HepG2 (cell line): ENCODE data around the gene NR2F6. TPM values are rescaled to one million over a fixed set of nuclear protein-coding genes. Genes with fewer than 3 reads are reported as not detected.
"Not testable (repeated sequence)": the region's sequence is repeated elsewhere in the genome, so short reads cannot be mapped to it uniquely, and the experiment has no call there.

Source experiments
- ATAC-seq: fragments of 200-7000 bp; cut with Tn5 transposase; 3 replicates; pipeline ENCODE4 v1.9.1; 2020; ENCODE audit warnings: mild to moderate bottlenecking, moderate library complexity
- BruUV-seq: library from RNA; stranded (reverse); fragments of 400-500 nt; replicated peaks from 2 replicates; lab custom pipeline; 2021; lab: Mats Ljungman, UMichigan
- CTCF ChIA-PET: fragments of 300-600 bp; formaldehyde crosslinking; extraction: SDS; loops from one replicate; lab custom pipeline; 2021; ENCODE audit warnings: low total read pairs, inconsistent platforms, low intra/inter-chr PET ratio; lab: Yijun Ruan, JAX
- POLR2A ChIA-PET: fragments of 350-600 bp; sonication (Branson Sonifier 250); formaldehyde crosslinking; loops from one replicate; lab custom pipeline; 2020; ENCODE audit warnings: antibody characterized with exemption, inconsistent platforms; lab: Yijun Ruan, JAX
- DNase-seq: peaks from one replicate; pipeline ENCODE4 v3.0.0-alpha.2; 2015; ENCODE audit warnings: low spot score
- FAIRE-seq: peaks from 3 replicates; lab custom pipeline; 2011; peaks lifted over from hg19 to GRCh38; lab: Jason Lieb, UNC
- H2AFZ ChIP-seq: one replicate; pipeline ENCODE4 v1.6.1; 2011; ENCODE audit warnings: low read length, inconsistent platforms
- H3K27ac ChIP-seq: fragments of 300-600 bp; 3 replicates; pipeline ENCODE4 v1.8.0; 2011; ENCODE audit warnings: mixed run types, mild to moderate bottlenecking, mixed read lengths, low read length, inconsistent platforms; ENCODE audit not compliant: insufficient read depth; ENCODE audit errors: extremely low read length
- H3K27me3 ChIP-seq, 2 experiments: fragments of 200-600 bp in 1 of 2; 2 replicates in 1 of 2; 3 replicates in 1 of 2; pipeline versions ENCODE4 v1.6.0 to v1.8.0; 2011; ENCODE audit warnings: low read length in 2 of 2, mild to moderate bottlenecking in 2 of 2, moderate library complexity in 2 of 2, inconsistent platforms in 1 of 2; ENCODE audit not compliant: insufficient read depth in 2 of 2, control insufficient read depth in 1 of 2
- H3K36me3 ChIP-seq, 2 experiments: fragments of 200-600 bp in 1 of 2; replicated peaks in 1 of 2; 2 replicates in 1 of 2; 3 replicates in 1 of 2; pipeline versions ENCODE4 v1.5.1 to v1.8.0; 2011; ENCODE audit warnings: low read length in 2 of 2, inconsistent platforms in 1 of 2; ENCODE audit not compliant: insufficient read depth in 2 of 2, control insufficient read depth in 1 of 2
- H3K4me1 ChIP-seq: 2 replicates; pipeline ENCODE4 v1.5.1; 2012; ENCODE audit warnings: low read length, inconsistent platforms; ENCODE audit not compliant: insufficient read depth
- H3K4me2 ChIP-seq: 2 replicates; pipeline ENCODE4 v1.6.0; 2011; ENCODE audit warnings: low read depth, low read length, inconsistent platforms
- H3K4me3 ChIP-seq, 3 experiments: fragments of 200-600 bp in 1 of 3; sonication (generic), shearing (Covaris generic) in 1 of 3; replicated peaks in 1 of 3; 2 replicates each; pipeline ENCODE4 v1.5.1; 2011 to 2016; ENCODE audit warnings: low read length in 3 of 3, inconsistent platforms in 2 of 3, low read depth in 2 of 3, mild to moderate bottlenecking in 2 of 3, control low read depth in 1 of 3, mixed read lengths in 1 of 3; ENCODE audit not compliant: insufficient read depth in 1 of 3
- H3K79me2 ChIP-seq: one replicate; pipeline ENCODE4 v1.6.1; 2011; ENCODE audit warnings: low read length, inconsistent platforms; ENCODE audit not compliant: insufficient read depth
- H3K9ac ChIP-seq: 2 replicates; pipeline ENCODE4 v1.6.0; 2011; ENCODE audit warnings: mild to moderate bottlenecking, low read depth, low read length, inconsistent platforms; ENCODE audit not compliant: insufficient read depth
- H3K9me3 ChIP-seq: 2 replicates; pipeline ENCODE4 v1.5.1; 2012; ENCODE audit warnings: mild to moderate bottlenecking, low read length
- H4K20me1 ChIP-seq: 2 replicates; pipeline ENCODE4 v1.6.0; 2011; ENCODE audit warnings: inconsistent platforms, mild to moderate bottlenecking, low read length, moderate library complexity; ENCODE audit not compliant: insufficient read depth
- TMF1 ChIP-seq: sonication (generic); formaldehyde crosslinking; IDR thresholded peaks from 2 replicates; pipeline ENCODE4 v1.8.1; 2022; ENCODE audit warnings: low read depth, missing genetic modification reagents
- ZNF121 ChIP-seq: sonication (generic); formaldehyde crosslinking; IDR thresholded peaks from 2 replicates; pipeline ENCODE4 v1.5.0; 2020; ENCODE audit warnings: mild to moderate bottlenecking, missing genetic modification reagents
- WGBS: methylation state at CpG from one replicate; pipeline ENCODE4 v1.1.6; 2017; ENCODE audit warnings: low lambda C conversion rate; 5-methylcytosine and 5-hydroxymethylcytosine counted together
- in situ Hi-C: cut with HindIII; loops from 2 replicates; pipeline ENCODE4 v1.10.0; 2017; ENCODE audit warnings: low pct_unique_long_range_greater_than_20kb; ENCODE audit not compliant: extremely low pct_ligation_motif_present
- intact Hi-C: fragments of 100-400 bp; cut with micrococcal nuclease; formaldehyde crosslinking; loops from one replicate; pipeline ENCODE4 v1.10.0; 2022; ENCODE audit not compliant: unreplicated experiment
- polyA plus RNA-seq, 8 experiments: library from polyadenylated mRNA; depleted of rRNA in 3 of 8; stranded (reverse) in 7 of 8; unstranded in 1 of 8; fragments of >200 nt; fragmentation: Illumina TruSeq in 4 of 8; extraction: Trizol in 4 of 8; gene quantifications; 2 replicates each; pipeline versions ENCODE4 v1.2.1 to v1.2.3, GENCODE V29; 2011 to 2016; ENCODE audit warnings: low read depth in 4 of 8, missing spikeins in 1 of 8, mixed read lengths in 1 of 8; ENCODE audit not compliant: insufficient read depth in 1 of 8
- total RNA-seq, 5 experiments: library from RNA; depleted of rRNA; stranded (reverse); fragments of >200 nt; fragmentation: Illumina TruSeq; extraction: Trizol; gene quantifications; 2 replicates each; pipeline ENCODE4 v1.2.3, GENCODE V29; 2016; ENCODE audit warnings: low read depth in 1 of 5

The NR2F6 gene
- total and polyA plus RNA-seq, 2 of the 13 experiments (the other 11 are each of a cell fraction or from before 2014, with no cell fraction given) = 30.9 to 72.4 TPM

DNA sequence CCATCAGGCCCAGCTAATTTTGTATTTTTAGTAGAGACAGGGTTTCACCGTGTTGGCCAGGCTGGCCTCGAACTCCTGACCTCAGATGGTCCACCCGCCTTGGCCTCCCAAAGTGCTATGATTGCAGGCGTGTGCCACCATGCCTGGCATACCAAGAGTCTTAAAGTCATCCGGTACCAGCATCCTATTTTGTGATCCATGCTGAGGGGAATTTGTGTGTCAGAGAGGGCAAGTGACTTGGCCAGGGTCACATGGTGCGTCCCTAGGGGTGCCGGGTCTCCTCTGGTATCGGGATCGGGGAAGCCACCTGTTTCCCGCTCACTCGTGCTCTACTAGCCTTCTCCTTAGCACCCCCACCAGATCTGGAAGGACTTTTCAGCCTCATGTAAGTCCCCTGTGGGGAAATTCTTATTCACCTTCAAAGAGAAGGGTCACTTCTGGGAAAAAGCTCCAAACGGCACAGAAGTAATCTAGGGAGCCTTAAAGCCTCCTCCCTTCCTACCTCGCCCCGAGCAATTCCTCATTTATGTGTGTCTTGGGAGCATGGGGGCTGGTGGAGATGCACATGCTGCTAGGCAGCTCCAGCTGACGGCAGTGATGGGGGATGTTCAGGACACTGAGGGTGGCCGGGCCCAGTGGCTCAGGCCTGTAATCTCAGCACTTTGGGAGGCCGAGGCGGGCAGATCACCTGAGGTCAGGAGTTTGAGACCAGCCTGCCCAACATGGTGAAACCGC is 29.9 kb upstream of the NR2F6 start:
- Histone ChIP-seq H2AFZ (no peak overlapping the region), H4K20me1 (no peaks in the 10 kb centered on the region), H3K4me1 (no peaks in the 10 kb centered on the region), H3K27ac (no peak overlapping the region), H3K4me2 (no peak overlapping the region), H3K9me3 (no peaks in the 10 kb centered on the region), H3K4me3 (no peak overlapping the region), H3K27me3 (no peaks in the 10 kb centered on the region), H3K9ac (no peak overlapping the region), H3K79me2 (no peaks in the 10 kb centered on the region), H3K36me3 (peaks cover 17 to 47% of the 10 kb centered on the region in 2 experiments)
- no peak for DNase-seq
- in situ Hi-C loops (no loop called here), intact Hi-C loops (no loop called here)
- CTCF ChIA-PET = no interaction called here
- 97% methylated on average over 18 of the region's 19 CpGs for WGBS
- no peak for TF ChIP-seq TMF1 (CRISPR knock-in tag)
- ATAC-seq = no peak
- no peak for FAIRE-seq
- POLR2A ChIA-PET = interaction anchor here (1.5 kb wide), 1 partner anchor 9 kb away, joined by 3 read pairs; the partner anchor contains the start of gene BABAM1
- no TSS peak for BruUV-seq

DNA sequence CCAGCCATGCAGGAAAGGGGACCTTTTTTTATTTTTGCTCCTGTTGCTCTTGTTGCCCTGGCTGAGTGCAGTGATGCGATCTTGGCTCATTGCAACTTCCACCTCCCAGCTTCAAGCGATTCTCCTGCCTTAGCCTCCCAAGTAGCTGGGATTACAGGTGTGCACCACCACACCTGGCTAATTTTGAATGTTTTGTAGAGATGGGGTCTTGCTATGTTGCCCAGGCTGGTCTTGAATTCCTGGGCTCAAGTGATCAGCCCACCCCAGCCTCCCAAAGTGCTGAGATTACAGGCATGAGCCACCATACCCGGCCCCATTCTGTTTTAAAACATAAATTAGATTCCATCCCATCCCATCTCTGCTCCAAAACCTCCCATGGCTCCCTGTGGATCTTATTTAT is 29.2 kb upstream of the NR2F6 start:
- WGBS = 96% methylated on average over 3 of the region's 3 CpGs
- intact Hi-C loops, FAIRE-seq, H3K27ac ChIP-seq, H3K9ac ChIP-seq: not testable (repeated sequence)
- peak; percentile 55; the same call in 1 of the 2 replicates for TF ChIP-seq ZNF121 (CRISPR knock-in tag)
- TF ChIP-seq, all 625 proteins: peak for 1; not testable (repeated sequence) for 624
- DNase-seq, H4K20me1 ChIP-seq, CTCF ChIA-PET, H2AFZ ChIP-seq, H3K4me2 ChIP-seq, in situ Hi-C loops, H3K4me1 ChIP-seq, H3K79me2 ChIP-seq, H3K9me3 ChIP-seq, H3K27me3 ChIP-seq, H3K4me3 ChIP-seq, BruUV-seq, ATAC-seq: not testable (repeated sequence)
- H3K36me3 ChIP-seq = peaks cover 17 to 47% of the 10 kb centered on the region in 2 experiments
- POLR2A ChIA-PET = interaction anchor here (0.8 kb wide), 1 partner anchor 59 kb away, joined by 3 read pairs; the partner anchor contains the start of gene USE1
